MM.1S (cell line): ENCODE measurements around the gene SYCP1.

ENCODE experiments used
- CTCF ChIP-seq: fragments of 300-600 bp; sonication (generic); IDR thresholded peaks from 2 replicates; pipeline ENCODE4 v1.5.1; 2016; ENCODE audit warnings: antibody characterized with exemption, low read length, mixed read lengths
- EZH2 ChIP-seq: fragments of 300-600 bp; sonication (generic); optimal IDR thresholded peaks from 2 replicates; pipeline ENCODE3; 2017; ENCODE audit warnings: low read depth, mild to moderate bottlenecking, antibody characterized with exemption, low read length, mixed read lengths

GRCh38 chr1:115031595-115031994 lies 176.9 kb downstream of the SYCP1 start:
- no peak for TF ChIP-seq CTCF
- TF ChIP-seq EZH2 = no peak
